OCI-LY7 (cell line): ENCODE results near the gene PRELID2. TPM values are rescaled to one million over a fixed set of nuclear protein-coding genes. Genes with fewer than 3 reads are reported as not detected.

Experiments
- BruUV-seq: library from RNA; stranded (reverse); fragments of 400-500 nt; replicated peaks from 2 replicates; lab custom pipeline; 2021; lab: Mats Ljungman, UMichigan
- CTCF ChIA-PET: fragments of 300-600 bp; sonication (Branson Sonifier 250); formaldehyde crosslinking; loops from one replicate; lab custom pipeline; 2022; ENCODE audit warnings: antibody characterized with exemption; ENCODE audit not compliant: unreplicated experiment; lab: Charles Lee
- POLR2A ChIA-PET: fragments of 300-600 bp; sonication (Branson Sonifier 250); formaldehyde crosslinking; loops from one replicate; lab custom pipeline; 2022; ENCODE audit warnings: antibody characterized with exemption; lab: Charles Lee
- DNase-seq: peaks from one replicate; pipeline ENCODE4 v3.0.0-alpha.2; 2015; ENCODE audit warnings: low spot score
- H2AFZ ChIP-seq: fragments of 200-600 bp; sonication (generic), shearing (Covaris generic); 2 replicates; pipeline ENCODE4 v1.6.1; 2014; ENCODE audit warnings: mild to moderate bottlenecking, antibody characterized with exemption, low read length, moderate library complexity
- H3K27ac ChIP-seq: fragments of 200-600 bp; sonication (generic); 2 replicates; pipeline ENCODE4 v1.5.1; 2014; ENCODE audit warnings: mixed run types, low read depth, mild to moderate bottlenecking, moderate library complexity, low read length, inconsistent platforms; ENCODE audit not compliant: poor library complexity, severe bottlenecking
- H3K36me3 ChIP-seq: fragments of 200-600 bp; sonication (generic); 2 replicates; pipeline ENCODE4 v1.6.1; 2014; ENCODE audit warnings: mild to moderate bottlenecking, antibody characterized with exemption, low read length, moderate library complexity, mixed read lengths; ENCODE audit not compliant: insufficient read depth
- H3K4me1 ChIP-seq: fragments of 200-600 bp; sonication (generic); 2 replicates; pipeline ENCODE4 v1.5.1; 2014; ENCODE audit warnings: mild to moderate bottlenecking, low read length; ENCODE audit not compliant: insufficient read depth, poor library complexity, severe bottlenecking
- H3K4me2 ChIP-seq: fragments of 200-600 bp; sonication (generic); 2 replicates; pipeline ENCODE4 v1.6.1; 2014; ENCODE audit warnings: mild to moderate bottlenecking, low read length
- H3K4me3 ChIP-seq: fragments of 200-600 bp; sonication (generic); 2 replicates; pipeline ENCODE4 v1.5.1; 2014; ENCODE audit warnings: mild to moderate bottlenecking, low read depth, low read length; ENCODE audit not compliant: poor library complexity, severe bottlenecking
- H3K79me2 ChIP-seq: fragments of 200-600 bp; sonication (generic); 2 replicates; pipeline ENCODE4 v1.6.1; 2016; ENCODE audit warnings: low read depth, mild to moderate bottlenecking, low read length, moderate library complexity, mixed read lengths; ENCODE audit not compliant: insufficient read depth
- H3K9me2 ChIP-seq: fragments of 200-600 bp; sonication (generic); 2 replicates; pipeline ENCODE4 v1.6.1; 2016; ENCODE audit warnings: mild to moderate bottlenecking, low read length, mixed read lengths; ENCODE audit not compliant: insufficient read depth
- H3K9me3 ChIP-seq: fragments of 200-600 bp; sonication (generic); 2 replicates; pipeline ENCODE4 v1.6.1; 2014; ENCODE audit warnings: mild to moderate bottlenecking, mixed run types, low read length, mixed read lengths
- H4K20me1 ChIP-seq: fragments of 200-600 bp; sonication (generic); 2 replicates; pipeline ENCODE4 v1.6.1; 2014; ENCODE audit warnings: mild to moderate bottlenecking, antibody characterized with exemption, low read length, moderate library complexity, mixed read lengths; ENCODE audit not compliant: insufficient read depth
- CTCF ChIP-seq: fragments of 200-600 bp; sonication (generic); conservative IDR thresholded peaks from 2 replicates; pipeline ENCODE4 v1.5.1; 2014; ENCODE audit warnings: mild to moderate bottlenecking, antibody characterized with exemption, low read length, moderate library complexity, mixed read lengths
- EZH2phosphoT487 ChIP-seq: fragments of 200-600 bp; sonication (generic); IDR thresholded peaks from 2 replicates; pipeline ENCODE4 v1.6.1; 2018; ENCODE audit warnings: low read depth, borderline replicate concordance, mild to moderate bottlenecking, mixed run types, antibody characterized with exemption, low read length, moderate library complexity, mixed read lengths
- intact Hi-C: fragments of 100-400 bp; cut with micrococcal nuclease; formaldehyde crosslinking; loops from one replicate; pipeline ENCODE4 v1.10.0; 2022; ENCODE audit not compliant: unreplicated experiment
- total RNA-seq, 2 experiments: library from RNA; depleted of rRNA in 1 of 2; stranded (reverse); fragments of >200 nt in 1 of 2; shearing (Covaris generic) in 1 of 2; gene quantifications; 2 replicates each; pipeline ENCODE4 v1.2.3, GENCODE V29; 2014 to 2022

Gene PRELID2
- total RNA-seq, 2 experiments from 2014 or later = 1.4 to 9.5 TPM

GRCh38 chr5:145830594-145830993, 4.5 kb downstream of the PRELID2 start:
- H3K79me2 ChIP-seq = no peaks in the 10 kb centered on the region
- H2AFZ ChIP-seq = no peak overlapping the region
- H3K9me3 ChIP-seq = no peaks in the 10 kb centered on the region
- ChIA-PET POLR2A (interaction anchor here (1.6 kb wide), 1 partner anchor 149 kb away, joined by 3 read pairs; no protein-coding TSS in a partner anchor), CTCF (no interaction called here)
- no peaks in the 10 kb centered on the region for H3K4me1 ChIP-seq
- DNase-seq = no peak
- no TSS peak for BruUV-seq
- no peaks in the 10 kb centered on the region for H4K20me1 ChIP-seq
- no peak for TF ChIP-seq CTCF
- no peak for TF ChIP-seq EZH2phosphoT487
- H3K27ac ChIP-seq = no peak overlapping the region
- intact Hi-C loops = no loop called here
- H3K9me2 ChIP-seq = no peaks in the 10 kb centered on the region
- H3K36me3 ChIP-seq = no peaks in the 10 kb centered on the region
- H3K4me3 ChIP-seq = no peak overlapping the region
- H3K4me2 ChIP-seq = no peak overlapping the region

GRCh38 chr5:145829708-145830361, 5.3 kb downstream of the PRELID2 start:
- DNase-seq = no peak
- intact Hi-C loops = loop anchor here (5.0 kb wide), 3 partner anchors 133 to 1628 kb away; no protein-coding TSS in a partner anchor
- Histone ChIP-seq H3K4me2 (no peak overlapping the region), H2AFZ (no peak overlapping the region), H3K4me3 (no peak overlapping the region), H3K9me3 (no peaks in the 10 kb centered on the region), H3K36me3 (no peaks in the 10 kb centered on the region), H3K79me2 (no peaks in the 10 kb centered on the region), H3K27ac (no peak overlapping the region), H3K4me1 (no peaks in the 10 kb centered on the region), H3K9me2 (no peaks in the 10 kb centered on the region), H4K20me1 (no peaks in the 10 kb centered on the region)
- POLR2A ChIA-PET = interaction anchor here (0.7 to 1.6 kb wide), 3 partner anchors 148 to 272 kb away, joined by 3 read pairs; no protein-coding TSS in a partner anchor
- no TSS peak for BruUV-seq
- CTCF ChIA-PET = no interaction called here
- TF ChIP-seq EZH2phosphoT487 = no peak

GRCh38 chr5:145826895-145827674, 8.1 kb downstream of the PRELID2 start:
- BruUV-seq = no TSS peak
- Histone ChIP-seq H3K4me3 (no peak overlapping the region), H3K4me1 (no peaks in the 10 kb centered on the region), H4K20me1 (no peaks in the 10 kb centered on the region), H2AFZ (no peak overlapping the region), H3K9me2 (no peaks in the 10 kb centered on the region), H3K36me3 (no peaks in the 10 kb centered on the region), H3K27ac (no peak overlapping the region), H3K9me3 (no peaks in the 10 kb centered on the region), H3K79me2 (no peaks in the 10 kb centered on the region), H3K4me2 (no peak overlapping the region)
- ChIA-PET CTCF (no interaction called here), POLR2A (interaction anchor here (0.7 to 1.9 kb wide), 3 partner anchors 9 to 131 kb away, joined by 3 to 4 read pairs (median 3); no protein-coding TSS in a partner anchor)
- TF ChIP-seq EZH2phosphoT487 = no peak
- no peak for TF ChIP-seq CTCF
- DNase-seq = no peak
- intact Hi-C loops = loop anchor here (2.0 to 5.0 kb wide), 4 partner anchors 130 to 1625 kb away; no protein-coding TSS in a partner anchor
